ENCODE results near the gene LRMDA.
A peak's percentile ranks its signal among the peaks of the same experiment; 100 is the strongest.

LRMDA gene

GRCh38 chr10:76033457-76034196 lies 602.2 kb downstream of the LRMDA start:
- peaks cover 31% of the 10 kb centered on the region for H3K27me3 Mint-ChIP-seq (ENCODE audit: low read depth)
- H3K27ac Mint-ChIP-seq: peak overlapping the region; percentile 9 to 48 (median 34)
- H3K9me3 Mint-ChIP-seq: peaks cover 5% of the 10 kb centered on the region
- TF ChIP-seq, protein P1, sequence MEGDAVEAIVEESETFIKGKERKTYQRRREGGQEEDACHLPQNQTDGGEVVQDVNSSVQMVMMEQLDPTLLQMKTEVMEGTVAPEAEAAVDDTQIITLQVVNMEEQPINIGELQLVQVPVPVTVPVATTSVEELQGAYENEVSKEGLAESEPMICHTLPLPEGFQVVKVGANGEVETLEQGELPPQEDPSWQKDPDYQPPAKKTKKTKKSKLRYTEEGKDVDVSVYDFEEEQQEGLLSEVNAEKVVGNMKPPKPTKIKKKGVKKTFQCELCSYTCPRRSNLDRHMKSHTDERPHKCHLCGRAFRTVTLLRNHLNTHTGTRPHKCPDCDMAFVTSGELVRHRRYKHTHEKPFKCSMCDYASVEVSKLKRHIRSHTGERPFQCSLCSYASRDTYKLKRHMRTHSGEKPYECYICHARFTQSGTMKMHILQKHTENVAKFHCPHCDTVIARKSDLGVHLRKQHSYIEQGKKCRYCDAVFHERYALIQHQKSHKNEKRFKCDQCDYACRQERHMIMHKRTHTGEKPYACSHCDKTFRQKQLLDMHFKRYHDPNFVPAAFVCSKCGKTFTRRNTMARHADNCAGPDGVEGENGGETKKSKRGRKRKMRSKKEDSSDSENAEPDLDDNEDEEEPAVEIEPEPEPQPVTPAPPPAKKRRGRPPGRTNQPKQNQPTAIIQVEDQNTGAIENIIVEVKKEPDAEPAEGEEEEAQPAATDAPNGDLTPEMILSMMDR (IDR thresholded peaks at IDR 0.05; ENCODE audit: unreplicated experiment in 3 of 3): peak in 1 of 3 experiments; percentile 11
- peaks cover 3% of the 10 kb centered on the region for H3K36me3 Mint-ChIP-seq (ENCODE audit: low read depth)
- H3K4me1 Mint-ChIP-seq: peaks cover 37% of the 10 kb centered on the region
- peak overlapping the region; percentile 19 to 36 (median 32) for H3K4me3 Mint-ChIP-seq

GRCh38 chr10:76034353-76035205 lies 603.2 kb downstream of the LRMDA start:
- Mint-ChIP-seq H3K9me3 (peaks cover 7% of the 10 kb centered on the region), H3K27me3 (ENCODE audit: low read depth) (peaks cover 31% of the 10 kb centered on the region), H3K4me3 (peak overlapping the region; percentile 32 to 64 (median 40)), H3K36me3 (ENCODE audit: low read depth) (peaks cover 5% of the 10 kb centered on the region), H3K4me1 (peaks cover 37% of the 10 kb centered on the region), H3K27ac (peak overlapping the region; percentile 48 to 89 (median 49))
- TF ChIP-seq, protein P1 (IDR thresholded peaks at IDR 0.05; ENCODE audit: unreplicated experiment in 3 of 3): no peak

GRCh38 chr10:76035206-76036110 lies 604.0 kb downstream of the LRMDA start:
- Mint-ChIP-seq H3K27me3 (ENCODE audit: low read depth) (peaks cover 26% of the 10 kb centered on the region), H3K36me3 (ENCODE audit: low read depth) (peaks cover 9% of the 10 kb centered on the region), H3K27ac (peak overlapping the region; percentile 48 to 89 (median 49)), H3K9me3 (peaks cover 13% of the 10 kb centered on the region), H3K4me1 (peaks cover 40% of the 10 kb centered on the region), H3K4me3 (peak overlapping the region; percentile 31 to 64 (median 40))
- TF ChIP-seq, protein P1 (IDR thresholded peaks at IDR 0.05; ENCODE audit: unreplicated experiment in 3 of 3): no peak

DNA sequence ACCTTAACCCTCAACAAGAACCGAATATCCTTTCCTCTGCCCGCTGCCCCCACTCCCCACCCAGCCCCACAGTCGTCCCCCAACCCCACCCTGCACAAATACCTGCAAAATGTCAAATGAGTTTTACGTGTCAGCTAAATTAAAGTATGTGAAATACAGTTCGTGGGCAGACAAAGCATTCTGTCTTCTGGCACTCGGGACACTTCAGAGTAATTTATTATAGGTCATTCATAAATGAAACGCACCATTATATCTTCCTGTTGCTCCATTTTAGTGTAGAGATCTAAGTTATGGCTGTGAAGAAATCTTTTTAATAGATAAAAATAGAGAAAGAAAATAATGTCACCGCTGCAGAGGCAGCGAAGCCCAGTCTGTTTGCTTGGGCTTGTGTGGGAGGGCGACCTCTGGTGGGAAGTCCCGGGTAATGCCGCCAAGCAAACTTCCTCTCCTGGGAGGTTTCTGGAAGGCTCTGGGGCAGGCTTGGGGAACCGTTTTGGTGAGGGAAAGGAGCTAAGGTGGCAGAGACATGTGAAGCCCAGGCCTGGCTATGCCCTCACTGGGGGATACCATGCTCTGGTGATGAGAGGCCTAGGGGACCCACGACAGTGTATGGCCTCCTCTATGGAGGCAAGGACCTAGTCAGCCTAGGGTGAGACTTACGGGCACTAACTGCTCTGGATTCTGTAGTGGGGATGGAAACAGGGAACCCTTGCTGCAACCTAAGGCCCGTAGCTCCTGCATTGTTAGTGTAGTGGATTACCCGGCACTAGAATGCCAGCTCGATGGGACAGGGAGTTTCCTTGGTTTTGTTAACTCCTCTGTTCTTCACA lies 604.9 kb downstream of the LRMDA start:
- Mint-ChIP-seq H3K27ac (peak overlapping the region; percentile 48 to 89 (median 49)), H3K9me3 (peaks cover 18% of the 10 kb centered on the region), H3K4me3 (peak overlapping the region; percentile 12 to 45 (median 36)), H3K27me3 (ENCODE audit: low read depth) (peaks cover 21% of the 10 kb centered on the region), H3K4me1 (peaks cover 41% of the 10 kb centered on the region), H3K36me3 (ENCODE audit: low read depth) (peaks cover 13% of the 10 kb centered on the region)
- TF ChIP-seq, protein P1 (IDR thresholded peaks at IDR 0.05; ENCODE audit: unreplicated experiment in 3 of 3): peak; percentile 91 to 96 (median 94)

- no peak overlapping the region for H3K27ac Mint-ChIP-seq
- H3K4me3 Mint-ChIP-seq: no peak overlapping the region
- H3K27me3 Mint-ChIP-seq (ENCODE audit: low read depth): peaks cover 17% of the 10 kb centered on the region
- H3K36me3 Mint-ChIP-seq (ENCODE audit: low read depth): peaks cover 13% of the 10 kb centered on the region
- peaks cover 48% of the 10 kb centered on the region for H3K4me1 Mint-ChIP-seq
- TF ChIP-seq, protein P1 (IDR thresholded peaks at IDR 0.05; ENCODE audit: unreplicated experiment in 3 of 3): no peak
- peaks cover 18% of the 10 kb centered on the region for H3K9me3 Mint-ChIP-seq
Observed at GRCh38 chr10:76036962-76037361, 605.5 kb downstream of the LRMDA start.
